Stimulated activated CD4-positive, alpha-beta T cell treated with anti-CD3 and anti-CD28 coated beads, Interleukin-4, amount 100 ng/mL, for 1 hour (primary cell): ENCODE data around the gene CHRNB1.

Experiments used
- DNase-seq: peaks from one replicate; pipeline ENCODE4 v3.0.0-alpha.2; 2020

The CHRNB1 gene

DNA sequence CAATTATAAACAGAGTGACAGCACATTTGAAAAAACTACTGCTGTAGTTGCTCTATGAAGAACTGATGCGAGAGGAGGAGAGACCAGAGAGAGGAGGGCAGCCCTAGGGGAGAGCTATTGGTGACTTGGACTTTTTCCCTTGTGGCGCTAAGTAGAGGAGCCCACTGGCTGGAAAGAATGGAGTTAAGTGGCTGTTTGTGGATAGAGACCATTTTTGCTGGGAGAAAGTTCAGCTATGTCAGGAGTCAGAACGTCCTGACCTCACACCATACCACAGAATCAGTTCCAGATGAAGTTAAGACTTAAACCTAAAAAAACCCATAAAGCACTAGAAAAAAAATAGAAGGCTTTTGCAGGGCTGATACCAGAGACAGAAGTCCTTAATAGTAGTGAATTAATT lies 41.3 kb downstream of the CHRNB1 start:
- no peak for DNase-seq

DNA sequence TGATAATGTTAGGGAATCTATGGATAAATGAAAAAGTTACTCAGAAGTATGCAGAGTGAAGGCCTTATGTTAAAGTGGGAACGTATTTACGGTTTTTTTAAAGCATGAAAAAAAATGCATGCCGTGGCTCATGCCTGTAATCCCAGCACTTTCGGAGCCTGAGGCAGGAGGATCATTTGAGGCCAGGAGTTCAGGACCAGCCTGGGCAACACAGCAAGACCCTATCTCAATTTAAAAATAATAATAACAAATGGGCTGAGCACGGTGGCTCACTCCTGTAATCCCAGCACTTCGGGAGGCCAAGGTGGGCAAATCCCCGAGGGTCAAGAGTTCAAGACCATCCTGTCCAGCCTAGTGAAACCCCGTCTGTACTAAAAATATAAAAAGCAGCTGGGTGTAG lies 45.3 kb downstream of the CHRNB1 start:
- DNase-seq = no peak

DNA sequence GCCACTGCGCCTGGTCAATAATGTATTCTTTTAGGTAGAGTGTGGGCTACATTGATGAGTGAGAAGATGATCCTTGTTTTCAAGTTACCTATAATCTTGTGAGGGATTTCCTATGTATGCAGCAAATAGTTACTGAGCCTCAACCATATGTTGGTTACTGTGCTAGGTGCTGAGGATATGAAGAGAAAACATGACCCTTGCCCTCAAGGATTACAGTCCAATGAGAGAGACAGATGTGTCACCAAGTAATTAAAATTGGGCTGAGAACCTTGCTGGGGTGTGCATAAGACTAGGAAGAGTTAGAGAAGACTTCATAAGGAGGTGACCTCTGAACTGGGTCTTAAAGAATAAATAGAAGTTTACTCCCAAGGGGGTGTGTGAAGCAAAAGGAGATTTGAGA lies 46.7 kb downstream of the CHRNB1 start:
- DNase-seq = no peak

DNA sequence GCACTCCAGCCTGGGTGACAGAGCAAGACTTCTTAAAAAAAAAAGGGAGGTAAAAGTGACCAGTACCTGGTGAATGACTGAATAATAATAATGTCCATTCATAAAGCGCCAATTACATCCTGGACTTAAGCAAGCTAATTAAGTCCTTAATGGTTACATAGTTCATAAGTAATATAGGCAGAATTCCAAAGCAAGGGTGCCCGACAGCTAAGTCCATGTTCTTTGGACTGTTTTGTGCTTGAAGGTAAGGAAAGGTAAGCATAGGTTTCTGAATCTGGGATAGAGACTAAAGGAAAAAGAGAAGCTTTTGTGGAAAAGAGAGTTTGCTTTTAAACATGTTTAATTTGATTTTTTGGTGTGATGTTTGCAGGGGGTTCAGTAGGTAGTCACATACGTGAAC lies 49.1 kb downstream of the CHRNB1 start:
- DNase-seq = no peak

DNA sequence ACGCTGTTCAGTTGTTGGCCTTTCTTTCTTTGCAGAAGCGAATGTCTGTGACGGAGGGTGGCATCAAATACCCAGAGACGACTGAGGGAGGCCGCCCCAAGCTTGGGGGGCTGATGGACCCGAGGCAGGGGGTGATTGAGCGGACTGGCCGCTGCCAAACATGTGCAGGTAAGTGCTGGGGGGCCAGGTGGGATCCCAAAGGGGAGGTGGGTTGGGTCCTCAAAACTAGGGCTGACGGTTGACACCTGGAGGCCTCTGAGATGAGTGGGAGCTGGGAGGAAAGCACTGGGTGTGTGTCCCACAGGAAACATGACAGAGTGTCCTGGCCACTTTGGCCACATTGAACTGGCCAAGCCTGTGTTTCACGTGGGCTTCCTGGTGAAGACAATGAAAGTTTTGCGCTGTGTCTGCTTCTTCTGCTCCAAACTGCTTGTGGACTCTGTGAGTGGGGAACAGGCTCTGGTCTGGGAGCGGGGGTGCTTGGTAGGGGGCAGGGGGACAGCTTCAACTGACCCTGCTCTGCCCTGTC lies 51.1 kb downstream of the CHRNB1 start:
- no peak for DNase-seq

DNA sequence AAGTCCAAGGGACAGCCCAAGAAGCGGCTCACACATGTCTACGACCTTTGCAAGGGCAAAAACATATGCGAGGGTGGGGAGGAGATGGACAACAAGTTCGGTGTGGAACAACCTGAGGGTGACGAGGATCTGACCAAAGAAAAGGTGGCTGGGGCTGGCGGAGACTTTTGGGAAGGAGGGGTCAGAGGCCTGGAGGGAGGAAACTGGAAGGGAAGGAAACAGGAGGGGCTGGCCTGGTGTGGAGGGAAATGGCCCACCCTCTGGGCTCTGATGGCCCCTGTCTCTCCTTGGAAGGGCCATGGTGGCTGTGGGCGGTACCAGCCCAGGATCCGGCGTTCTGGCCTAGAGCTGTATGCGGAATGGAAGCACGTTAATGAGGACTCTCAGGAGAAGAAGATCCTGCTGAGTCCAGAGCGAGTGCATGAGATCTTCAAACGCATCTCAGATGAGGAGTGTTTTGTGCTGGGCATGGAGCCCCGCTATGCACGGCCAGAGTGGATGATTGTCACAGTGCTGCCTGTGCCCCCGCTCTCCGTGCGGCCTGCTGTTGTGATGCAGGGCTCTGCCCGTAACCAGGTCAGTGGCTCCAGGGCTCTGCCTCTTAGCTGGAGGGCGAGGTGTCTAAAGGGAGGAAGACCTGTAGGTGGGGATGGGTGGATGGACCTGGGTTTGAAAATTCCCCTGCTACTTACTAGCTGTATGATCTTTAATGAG lies 51.8 kb downstream of the CHRNB1 start:
- no peak for DNase-seq

DNA sequence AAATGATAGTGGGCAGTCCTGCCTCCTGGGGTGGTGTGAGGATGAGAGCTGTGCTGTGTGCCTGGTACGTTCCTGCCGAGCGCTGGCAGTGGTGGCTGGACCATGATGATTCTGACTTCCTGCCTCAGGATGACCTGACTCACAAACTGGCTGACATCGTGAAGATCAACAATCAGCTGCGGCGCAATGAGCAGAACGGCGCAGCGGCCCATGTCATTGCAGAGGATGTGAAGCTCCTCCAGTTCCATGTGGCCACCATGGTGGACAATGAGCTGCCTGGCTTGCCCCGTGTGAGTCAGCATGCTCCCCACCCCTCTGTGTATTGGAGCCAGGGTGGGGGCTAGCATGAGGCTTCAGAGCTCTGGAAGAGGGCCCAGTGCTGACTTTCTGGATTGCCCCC lies 52.4 kb downstream of the CHRNB1 start:
- DNase-seq = no peak

DNA sequence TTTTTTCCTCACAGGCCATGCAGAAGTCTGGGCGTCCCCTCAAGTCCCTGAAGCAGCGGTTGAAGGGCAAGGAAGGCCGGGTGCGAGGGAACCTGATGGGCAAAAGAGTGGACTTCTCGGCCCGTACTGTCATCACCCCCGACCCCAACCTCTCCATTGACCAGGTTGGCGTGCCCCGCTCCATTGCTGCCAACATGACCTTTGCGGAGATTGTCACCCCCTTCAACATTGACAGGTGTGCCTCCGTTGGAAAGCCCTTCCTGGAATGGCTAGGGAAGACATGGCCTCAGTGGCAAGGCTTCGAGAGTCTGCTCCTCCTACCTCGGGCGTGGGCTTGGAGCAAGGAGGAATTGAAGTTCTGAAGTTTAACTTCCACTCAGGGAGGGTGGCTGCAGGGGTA lies 52.8 kb downstream of the CHRNB1 start:
- no peak for DNase-seq

DNA sequence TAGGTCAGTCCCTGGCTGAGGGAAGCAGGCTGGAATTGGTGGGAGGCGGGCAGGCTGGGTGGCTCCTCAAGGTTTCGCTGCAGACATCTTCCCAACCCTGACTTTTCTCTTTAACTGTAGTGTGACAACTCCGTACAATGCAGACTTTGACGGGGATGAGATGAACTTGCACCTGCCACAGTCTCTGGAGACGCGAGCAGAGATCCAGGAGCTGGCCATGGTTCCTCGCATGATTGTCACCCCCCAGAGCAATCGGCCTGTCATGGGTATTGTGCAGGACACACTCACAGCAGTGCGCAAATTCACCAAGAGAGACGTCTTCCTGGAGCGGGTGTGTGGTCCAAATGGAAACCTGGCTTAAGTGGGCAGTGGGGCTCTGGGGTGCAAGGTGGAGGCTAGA lies 54.3 kb downstream of the CHRNB1 start:
- DNase-seq = no peak

DNA sequence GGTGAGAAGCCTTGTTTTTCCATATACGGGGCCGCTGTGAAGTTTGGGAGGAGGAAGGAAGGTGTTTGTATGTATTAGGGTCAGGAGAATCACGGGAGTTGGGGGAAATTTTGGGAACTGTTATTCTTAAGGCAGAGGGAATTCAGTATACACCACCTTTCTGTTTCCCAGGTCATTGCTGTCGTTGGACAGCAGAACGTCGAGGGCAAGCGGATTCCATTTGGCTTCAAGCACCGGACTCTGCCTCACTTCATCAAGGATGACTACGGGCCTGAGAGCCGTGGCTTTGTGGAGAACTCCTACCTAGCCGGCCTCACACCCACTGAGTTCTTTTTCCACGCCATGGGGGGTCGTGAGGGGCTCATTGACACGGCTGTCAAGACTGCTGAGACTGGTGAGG lies 56.9 kb downstream of the CHRNB1 start:
- DNase-seq = no peak

DNA sequence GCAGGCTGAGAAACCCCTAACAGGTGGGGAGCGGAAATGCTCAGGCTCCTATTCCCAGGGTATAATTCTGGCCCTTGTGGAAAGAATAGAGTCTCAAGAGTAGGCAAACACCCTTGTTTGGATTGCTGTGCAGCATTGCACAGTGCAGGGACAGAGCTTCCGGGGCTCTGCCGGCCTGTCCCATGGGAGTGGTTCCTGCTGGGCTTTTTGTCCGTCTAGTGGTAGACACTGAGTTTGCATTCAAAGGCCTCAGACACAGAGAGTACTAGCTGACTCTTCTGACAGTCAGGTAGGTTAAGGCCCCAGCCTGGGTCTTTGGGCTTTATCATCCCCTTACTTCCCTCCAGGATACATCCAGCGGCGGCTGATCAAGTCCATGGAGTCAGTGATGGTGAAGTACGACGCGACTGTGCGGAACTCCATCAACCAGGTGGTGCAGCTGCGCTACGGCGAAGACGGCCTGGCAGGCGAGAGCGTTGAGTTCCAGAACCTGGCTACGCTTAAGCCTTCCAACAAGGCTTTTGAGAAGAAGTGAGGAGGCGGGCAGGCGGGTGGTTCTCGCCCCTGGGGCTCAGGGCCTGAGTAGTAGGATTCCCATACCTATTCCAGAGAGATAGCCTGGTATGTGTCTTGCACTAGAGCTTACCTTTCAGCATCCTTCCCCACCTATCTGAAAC lies 57.4 kb downstream of the CHRNB1 start:
- no peak for DNase-seq

DNA sequence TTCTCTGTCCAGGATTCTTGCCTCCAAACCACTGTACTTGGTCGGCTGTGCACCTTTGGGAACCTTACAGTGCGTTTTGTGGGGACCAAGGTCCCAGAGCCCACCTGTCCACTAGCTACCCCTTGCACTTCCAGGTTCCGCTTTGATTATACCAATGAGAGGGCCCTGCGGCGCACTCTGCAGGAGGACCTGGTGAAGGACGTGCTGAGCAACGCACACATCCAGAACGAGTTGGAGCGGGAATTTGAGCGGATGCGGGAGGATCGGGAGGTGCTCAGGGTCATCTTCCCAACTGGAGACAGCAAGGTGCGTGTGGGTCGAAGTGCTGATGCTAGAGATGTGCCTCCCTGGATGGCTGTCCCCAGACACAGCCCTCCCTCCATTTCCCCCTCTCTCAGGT lies 58.1 kb downstream of the CHRNB1 start:
- no peak for DNase-seq

DNA sequence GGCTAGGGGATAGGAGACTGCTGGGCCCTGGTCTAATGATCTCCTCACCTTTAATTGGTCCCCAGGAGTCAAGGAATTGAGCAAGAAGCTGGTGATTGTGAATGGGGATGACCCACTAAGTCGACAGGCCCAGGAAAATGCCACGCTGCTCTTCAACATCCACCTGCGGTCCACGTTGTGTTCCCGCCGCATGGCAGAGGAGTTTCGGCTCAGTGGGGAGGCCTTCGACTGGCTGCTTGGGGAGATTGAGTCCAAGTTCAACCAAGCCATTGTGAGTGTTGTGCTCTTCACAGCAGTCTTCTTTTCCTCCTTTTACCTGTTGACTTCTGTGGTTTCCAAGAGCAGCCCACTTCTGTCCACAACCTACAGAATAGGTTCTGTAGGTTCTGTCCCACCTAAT lies 58.7 kb downstream of the CHRNB1 start:
- DNase-seq = no peak
